Measurements from ENCODE around the gene SURF1.
A peak's percentile ranks its signal among the peaks of the same experiment; 100 is the strongest.

SURF1 gene

GRCh38 chr9:133351526-133351907 is 4.8 kb downstream of the SURF1 start:
- Mint-ChIP-seq H3K9me3 (no peaks in the 10 kb centered on the region), H3K36me3 (ENCODE audit: low read depth) (peaks cover 50% of the 10 kb centered on the region), H3K4me3 (peak overlapping the region; percentile 38), H3K4me1 (peaks cover 30% of the 10 kb centered on the region), H3K27ac (no peak overlapping the region), H3K27me3 (ENCODE audit: low read depth, poor library complexity) (no peaks in the 10 kb centered on the region)
- no peak for TF ChIP-seq CTCF (IDR thresholded peaks at IDR 0.05)
- no peak for DNase-seq

GRCh38 chr9:133349965-133350616 is 6.2 kb downstream of the SURF1 start:
- H3K4me3 Mint-ChIP-seq = peak overlapping the region; percentile 63
- H3K36me3 Mint-ChIP-seq (ENCODE audit: low read depth) = peaks cover 57% of the 10 kb centered on the region
- peaks cover 37% of the 10 kb centered on the region for H3K4me1 Mint-ChIP-seq
- H3K27ac Mint-ChIP-seq = peak overlapping the region; percentile 100
- H3K9me3 Mint-ChIP-seq = no peaks in the 10 kb centered on the region
- no peak for TF ChIP-seq CTCF (IDR thresholded peaks at IDR 0.05)
- DNase-seq = no peak
- no peaks in the 10 kb centered on the region for H3K27me3 Mint-ChIP-seq (ENCODE audit: low read depth, poor library complexity)

- Mint-ChIP-seq H3K36me3 (ENCODE audit: low read depth) (peaks cover 63% of the 10 kb centered on the region), H3K4me1 (peaks cover 37% of the 10 kb centered on the region), H3K4me3 (peak overlapping the region; percentile 97), H3K27ac (peak overlapping the region; percentile 100), H3K9me3 (no peaks in the 10 kb centered on the region), H3K27me3 (ENCODE audit: low read depth, poor library complexity) (no peaks in the 10 kb centered on the region)
- no peak for DNase-seq
- no peak for TF ChIP-seq CTCF (IDR thresholded peaks at IDR 0.05)
Measured at GRCh38 chr9:133348718-133349573, 7.3 kb downstream of the SURF1 start.

- Mint-ChIP-seq H3K4me3 (peak within 1 kb of the TSS; percentile 97), H3K36me3 (ENCODE audit: low read depth) (peaks cover 60% of the 10 kb centered on the region), H3K9me3 (no peaks in the 10 kb centered on the region), H3K27ac (peak within 1 kb of the TSS; percentile 100), H3K27me3 (ENCODE audit: low read depth, poor library complexity) (no peaks in the 10 kb centered on the region), H3K4me1 (peaks cover 37% of the 10 kb centered on the region)
- peak; percentile 93 for DNase-seq
- TF ChIP-seq CTCF (IDR thresholded peaks at IDR 0.05) = no peak
Measured at GRCh38 chr9:133347985-133348717, 8.1 kb downstream of the SURF1 start, which contains the start of the genes MED22 and RPL7A. Gene MED22 (minus strand): TSS chr9:133348131. CDS start chr9:133346662, 1,469 bp downstream. Gene RPL7A (plus strand): TSS chr9:133348218. CDS start chr9:133348244, 26 bp downstream.

GRCh38 chr9:133347515-133347984 is 8.7 kb downstream of the SURF1 start:
- no peaks in the 10 kb centered on the region for H3K9me3 Mint-ChIP-seq
- H3K4me3 Mint-ChIP-seq = peak overlapping the region; percentile 97
- no peak for TF ChIP-seq CTCF (IDR thresholded peaks at IDR 0.05)
- peaks cover 56% of the 10 kb centered on the region for H3K36me3 Mint-ChIP-seq (ENCODE audit: low read depth)
- no peak overlapping the region for H3K27ac Mint-ChIP-seq
- H3K4me1 Mint-ChIP-seq = peaks cover 37% of the 10 kb centered on the region
- no peaks in the 10 kb centered on the region for H3K27me3 Mint-ChIP-seq (ENCODE audit: low read depth, poor library complexity)
- peak; percentile 59 for DNase-seq

Data from nephron progenitor cell (in vitro differentiated cells).